SK-N-SH (cell line): ENCODE results near the gene TNFRSF17.

ENCODE experiments used
- ELF1 ChIP-seq: IDR thresholded peaks from 2 replicates; pipeline ENCODE4 v1.4.0; 2012
- EP300 ChIP-seq, 2 experiments: IDR thresholded peaks; 2 replicates each; pipeline versions ENCODE4 v1.4.0 to v1.6.1; 2012; ENCODE audit warnings: borderline replicate concordance in 1 of 2, low read depth in 1 of 2, low read length in 1 of 2
- EZH2phosphoT487 ChIP-seq: fragments of 200-600 bp; sonication (generic); IDR thresholded peaks from 2 replicates; pipeline ENCODE4 v1.6.1; 2017; ENCODE audit warnings: low read depth, mixed run types, mild to moderate bottlenecking, antibody characterized with exemption, moderate library complexity, borderline replicate concordance
- JUND ChIP-seq: IDR thresholded peaks from 2 replicates; pipeline ENCODE4 v1.4.0; 2012
- NFIC ChIP-seq: IDR thresholded peaks from 2 replicates; pipeline ENCODE4 v1.4.0; 2012; ENCODE audit warnings: borderline replicate concordance
- NRF1 ChIP-seq: IDR thresholded peaks from 2 replicates; pipeline ENCODE4 v1.6.1; 2012; ENCODE audit warnings: low read depth, mild to moderate bottlenecking, low read length
- POLR2AphosphoS5 ChIP-seq: IDR thresholded peaks from 2 replicates; pipeline ENCODE4 v1.6.1; 2012; ENCODE audit warnings: low read depth, low read length
- RAD21 ChIP-seq: IDR thresholded peaks from 2 replicates; pipeline ENCODE4 v1.6.1; 2012; ENCODE audit warnings: mild to moderate bottlenecking, low read length
- RFX5 ChIP-seq: IDR thresholded peaks from 2 replicates; pipeline ENCODE4 v1.6.1; 2012; ENCODE audit warnings: mild to moderate bottlenecking, improper control_type of control experiment, low read length
- TEAD4 ChIP-seq: IDR thresholded peaks from 2 replicates; pipeline ENCODE4 v1.4.0; 2012; ENCODE audit warnings: mild to moderate bottlenecking, borderline replicate concordance; ENCODE audit not compliant: insufficient read depth
- TF ChIP-seq, protein P1 (sequence below): fragments of 200-600 bp; sonication (generic); IDR thresholded peaks from 2 replicates; pipeline ENCODE4 v1.6.1; 2017; ENCODE audit warnings: antibody characterized with exemption, mild to moderate bottlenecking, moderate library complexity
- TF ChIP-seq, protein P2 (sequence below): IDR thresholded peaks from 2 replicates; pipeline ENCODE4 v1.4.0; 2012; ENCODE audit warnings: low read depth, borderline replicate concordance

DNA sequence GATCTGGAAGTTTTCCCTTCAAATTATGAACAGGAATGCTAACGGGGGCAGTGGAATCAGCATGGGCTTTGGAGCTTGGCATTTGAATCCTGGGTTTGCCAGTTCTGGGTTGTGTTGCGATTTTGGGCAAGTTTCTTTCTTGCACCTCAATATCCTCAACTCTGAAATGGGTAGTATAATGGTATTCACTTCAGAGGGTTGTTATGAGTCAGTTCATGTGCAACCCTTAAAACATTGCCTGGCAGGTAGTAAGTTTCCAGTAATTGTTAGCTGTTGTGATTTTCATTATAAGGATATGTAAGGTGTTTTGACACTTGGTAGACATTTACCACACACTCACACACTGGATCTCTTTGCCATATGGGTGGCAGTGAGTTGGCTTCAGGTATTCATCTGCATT lies 44.9 kb downstream of the TNFRSF17 start:
- TF ChIP-seq JUND, result no peak
- TF ChIP-seq, protein P1, sequence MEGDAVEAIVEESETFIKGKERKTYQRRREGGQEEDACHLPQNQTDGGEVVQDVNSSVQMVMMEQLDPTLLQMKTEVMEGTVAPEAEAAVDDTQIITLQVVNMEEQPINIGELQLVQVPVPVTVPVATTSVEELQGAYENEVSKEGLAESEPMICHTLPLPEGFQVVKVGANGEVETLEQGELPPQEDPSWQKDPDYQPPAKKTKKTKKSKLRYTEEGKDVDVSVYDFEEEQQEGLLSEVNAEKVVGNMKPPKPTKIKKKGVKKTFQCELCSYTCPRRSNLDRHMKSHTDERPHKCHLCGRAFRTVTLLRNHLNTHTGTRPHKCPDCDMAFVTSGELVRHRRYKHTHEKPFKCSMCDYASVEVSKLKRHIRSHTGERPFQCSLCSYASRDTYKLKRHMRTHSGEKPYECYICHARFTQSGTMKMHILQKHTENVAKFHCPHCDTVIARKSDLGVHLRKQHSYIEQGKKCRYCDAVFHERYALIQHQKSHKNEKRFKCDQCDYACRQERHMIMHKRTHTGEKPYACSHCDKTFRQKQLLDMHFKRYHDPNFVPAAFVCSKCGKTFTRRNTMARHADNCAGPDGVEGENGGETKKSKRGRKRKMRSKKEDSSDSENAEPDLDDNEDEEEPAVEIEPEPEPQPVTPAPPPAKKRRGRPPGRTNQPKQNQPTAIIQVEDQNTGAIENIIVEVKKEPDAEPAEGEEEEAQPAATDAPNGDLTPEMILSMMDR, result no peak
- TF ChIP-seq, protein P2, sequence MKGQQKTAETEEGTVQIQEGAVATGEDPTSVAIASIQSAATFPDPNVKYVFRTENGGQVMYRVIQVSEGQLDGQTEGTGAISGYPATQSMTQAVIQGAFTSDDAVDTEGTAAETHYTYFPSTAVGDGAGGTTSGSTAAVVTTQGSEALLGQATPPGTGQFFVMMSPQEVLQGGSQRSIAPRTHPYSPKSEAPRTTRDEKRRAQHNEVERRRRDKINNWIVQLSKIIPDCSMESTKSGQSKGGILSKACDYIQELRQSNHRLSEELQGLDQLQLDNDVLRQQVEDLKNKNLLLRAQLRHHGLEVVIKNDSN, result no peak
- TF ChIP-seq ELF1, result no peak
- no peak for TF ChIP-seq EZH2phosphoT487
- TF ChIP-seq EP300 (IDR thresholded peaks at IDR 0.05; ENCODE audit: borderline replicate concordance in 1 of 2, low read depth in 1 of 2, low read length in 1 of 2), result no peak
- TF ChIP-seq TEAD4, result no peak
- no peak for TF ChIP-seq RFX5
- no peak for TF ChIP-seq POLR2AphosphoS5
- no peak for TF ChIP-seq NFIC
- no peak for TF ChIP-seq NRF1
- no peak for TF ChIP-seq RAD21
